Measurements from ENCODE around the gene CDH19. TPM values are rescaled to one million over a fixed set of nuclear protein-coding genes. Genes with fewer than 3 reads are reported as not detected.
"Not testable (repeated sequence)": the region's sequence is repeated elsewhere in the genome, so short reads cannot be mapped to it uniquely, and the experiment has no call there.

CDH19 gene
- total RNA-seq, 1 donor from 2014 or later = 6.7 TPM

DNA sequence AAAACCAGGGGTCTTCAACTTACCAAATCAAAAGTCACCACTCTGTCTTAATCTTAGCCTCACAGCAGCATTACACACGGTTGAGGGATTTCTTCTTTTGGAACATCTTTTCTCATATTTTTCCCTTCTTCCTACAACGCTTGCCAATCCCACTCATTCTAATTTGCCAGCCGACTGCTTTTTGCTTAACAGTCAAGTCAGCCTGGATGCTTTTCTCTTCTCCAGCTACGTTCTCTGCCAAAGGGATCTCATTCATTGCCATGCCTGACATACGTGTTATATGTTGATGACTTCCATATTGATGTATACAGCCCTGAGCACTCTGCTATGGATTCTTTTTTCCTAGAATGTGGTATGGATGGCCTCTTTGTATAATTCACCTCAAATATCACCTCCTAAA lies 37.3 kb downstream of the CDH19 start:
- DNase-seq (ENCODE audit: low spot score) = no peak

DNA sequence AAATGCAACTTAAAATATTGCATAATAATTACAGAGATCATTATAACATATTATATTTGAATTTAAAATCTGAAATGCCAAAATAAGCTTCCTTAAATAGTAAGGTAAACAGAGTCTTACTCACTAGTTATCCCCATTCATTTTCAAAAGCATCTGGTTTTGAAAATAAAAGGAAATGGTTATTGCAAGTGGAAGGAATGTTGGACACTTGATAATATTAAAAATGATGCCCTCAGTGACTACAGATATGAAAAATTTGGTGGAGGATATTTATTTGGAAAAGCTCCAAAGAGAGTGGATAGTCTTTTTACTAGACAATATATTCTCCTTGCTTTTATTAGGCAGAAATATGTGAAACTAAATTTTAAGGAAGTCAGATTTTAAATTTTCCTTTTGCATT lies 39.7 kb downstream of the CDH19 start:
- no peak for DNase-seq (ENCODE audit: low spot score)

DNA sequence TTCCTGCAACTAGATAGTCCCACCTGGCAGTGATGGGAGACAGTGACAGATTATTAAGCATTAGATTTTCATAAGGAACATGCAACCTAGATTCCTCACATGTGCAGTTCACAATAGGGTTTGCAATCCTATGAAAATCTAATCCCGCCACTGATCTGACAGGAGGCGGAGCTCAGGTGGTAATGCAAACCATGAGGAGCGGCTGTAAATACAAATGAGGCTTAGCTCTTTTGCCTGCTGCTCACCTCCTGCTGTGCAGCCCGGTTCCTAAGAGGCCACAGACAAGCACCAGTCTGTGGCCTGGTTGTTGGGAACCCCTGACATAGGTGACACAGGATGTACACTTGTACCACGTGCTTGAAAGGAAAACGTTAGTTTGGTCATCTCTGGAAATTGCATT lies 41.6 kb downstream of the CDH19 start:
- DNase-seq (ENCODE audit: low spot score) = no peak

DNA sequence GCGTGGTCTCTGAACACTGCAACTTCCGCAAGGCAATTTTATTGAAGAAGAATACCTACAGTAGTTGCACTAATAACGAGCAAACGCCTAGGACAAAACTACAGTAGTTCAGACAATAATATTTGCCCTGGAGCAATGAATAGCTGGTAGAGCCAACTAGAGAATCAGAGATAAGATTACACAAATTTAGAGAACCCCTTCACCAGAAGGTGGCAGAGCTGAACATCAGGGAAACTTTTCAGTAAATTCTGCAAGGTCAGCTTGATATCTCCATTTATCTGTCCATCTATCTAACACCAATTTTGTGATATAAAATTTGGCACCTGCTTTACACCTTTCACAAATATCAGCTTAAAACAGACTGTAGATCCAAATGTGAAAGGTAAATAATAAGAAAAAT lies 43.8 kb downstream of the CDH19 start:
- no peak for DNase-seq (ENCODE audit: low spot score)

DNA sequence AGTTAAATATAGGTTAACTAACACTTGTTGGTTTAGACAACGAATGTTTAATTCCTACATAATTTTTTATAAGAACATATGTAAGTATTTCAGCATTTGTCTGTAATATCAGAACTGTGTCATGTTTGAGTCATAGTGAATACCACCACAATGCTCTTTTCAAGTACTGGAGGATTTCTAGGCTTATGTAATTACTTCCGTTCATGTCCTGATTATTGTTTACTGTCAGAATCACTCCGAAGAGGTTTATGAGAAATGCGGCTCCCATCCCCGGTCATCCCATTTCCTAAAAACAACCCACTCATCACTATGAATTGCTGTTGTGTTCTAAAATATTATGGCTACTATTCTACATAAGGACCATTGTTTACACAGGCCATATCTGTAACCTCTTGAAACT lies 45.1 kb downstream of the CDH19 start:
- no peak for DNase-seq (ENCODE audit: low spot score)

DNA sequence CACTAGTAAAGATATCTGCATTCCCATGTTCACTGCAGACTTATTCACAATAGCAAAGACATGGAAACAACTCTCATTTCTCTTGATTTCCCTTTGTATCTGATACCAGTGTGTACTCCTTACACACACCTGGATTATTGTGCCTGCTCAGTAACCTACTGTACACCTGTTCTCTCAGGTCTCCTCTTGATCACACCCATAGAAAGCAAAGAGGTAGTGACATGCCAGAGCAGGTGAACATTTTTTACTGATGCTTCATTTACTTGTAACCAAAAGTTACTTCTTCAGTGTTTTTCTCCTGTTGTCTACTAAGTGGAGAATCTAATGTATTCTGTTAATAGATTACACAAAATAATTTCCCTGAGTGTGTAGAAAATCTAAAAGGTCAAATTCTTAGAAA lies 46.8 kb downstream of the CDH19 start:
- no peak for DNase-seq (ENCODE audit: low spot score)

DNA sequence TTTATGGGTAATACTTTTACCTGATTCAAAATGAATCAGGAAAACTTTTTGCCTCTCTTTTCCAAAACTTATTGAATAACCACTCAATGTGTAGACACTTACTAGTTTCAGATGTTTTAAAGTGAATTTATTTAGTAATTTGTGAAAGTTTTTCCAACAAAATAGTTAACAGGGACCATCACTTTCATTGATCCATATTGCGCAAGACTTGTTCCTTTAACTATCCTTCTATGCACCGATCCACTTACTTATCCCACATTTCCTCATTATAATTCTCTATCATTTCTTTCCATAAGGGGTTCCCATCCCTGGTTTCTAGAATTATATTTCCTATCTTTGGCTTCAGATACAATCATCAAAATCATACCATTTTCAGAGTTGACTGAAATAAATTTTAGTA lies 48.3 kb downstream of the CDH19 start:
- DNase-seq (ENCODE audit: low spot score) = no peak

DNA sequence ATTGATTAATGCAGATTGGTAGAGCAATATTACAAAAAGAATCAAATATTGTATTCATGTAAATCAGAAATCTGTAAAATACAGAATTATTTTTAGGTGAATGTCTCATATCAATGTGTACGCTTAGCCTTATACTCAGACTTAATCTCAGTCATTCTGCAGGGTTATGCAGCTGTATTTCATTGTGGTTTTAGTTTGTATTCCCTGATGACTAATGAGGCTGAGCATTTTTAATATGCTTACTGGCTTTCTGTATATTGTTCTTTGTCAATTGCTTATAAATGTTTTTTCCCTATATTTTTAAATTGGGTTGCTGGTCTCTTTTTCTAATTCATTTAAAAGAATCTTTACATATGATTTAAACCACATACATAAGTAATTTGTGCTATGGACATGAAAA lies 50.1 kb downstream of the CDH19 start:
- DNase-seq (ENCODE audit: low spot score) = peak; percentile 20

DNA sequence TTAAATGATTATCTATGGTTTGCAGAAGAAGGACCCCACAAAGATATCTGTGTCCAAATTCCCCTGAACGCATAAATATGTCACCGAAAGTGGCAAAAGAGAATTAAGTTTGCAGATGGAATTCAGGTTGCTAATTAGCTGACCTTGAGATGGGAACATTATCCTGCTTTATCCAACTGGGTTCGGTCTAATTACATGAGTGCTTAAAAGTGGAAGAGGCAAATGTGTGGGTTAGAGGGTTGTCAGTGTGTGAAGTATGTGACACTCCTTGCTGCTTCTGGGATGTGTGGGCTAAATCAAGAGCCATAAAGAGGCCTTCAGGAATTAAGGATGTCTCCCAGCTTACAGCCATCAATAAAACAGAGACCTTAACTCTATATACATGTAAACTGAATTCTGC lies 53.5 kb downstream of the CDH19 start:
- DNase-seq (ENCODE audit: low spot score) = no peak

DNA sequence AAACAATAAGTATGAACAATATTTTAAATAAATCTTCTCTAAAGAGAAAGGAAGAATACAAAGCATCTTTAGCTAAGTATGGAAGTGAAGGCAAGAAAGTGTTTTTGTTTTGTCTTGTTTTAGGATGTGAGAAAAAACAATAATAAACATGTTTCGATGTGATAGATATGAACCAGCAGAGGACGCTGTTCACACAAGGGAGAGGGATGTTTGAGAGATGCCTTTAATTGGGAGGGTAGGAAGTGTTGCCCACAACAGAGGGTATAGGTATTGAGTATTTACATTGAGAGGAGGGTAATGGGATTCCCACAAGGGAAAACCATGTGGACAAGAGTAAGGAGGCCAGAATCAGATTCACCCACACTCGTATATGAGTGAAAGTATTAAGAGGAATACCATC lies 55.1 kb downstream of the CDH19 start:
- DNase-seq (ENCODE audit: low spot score) = no peak

DNA sequence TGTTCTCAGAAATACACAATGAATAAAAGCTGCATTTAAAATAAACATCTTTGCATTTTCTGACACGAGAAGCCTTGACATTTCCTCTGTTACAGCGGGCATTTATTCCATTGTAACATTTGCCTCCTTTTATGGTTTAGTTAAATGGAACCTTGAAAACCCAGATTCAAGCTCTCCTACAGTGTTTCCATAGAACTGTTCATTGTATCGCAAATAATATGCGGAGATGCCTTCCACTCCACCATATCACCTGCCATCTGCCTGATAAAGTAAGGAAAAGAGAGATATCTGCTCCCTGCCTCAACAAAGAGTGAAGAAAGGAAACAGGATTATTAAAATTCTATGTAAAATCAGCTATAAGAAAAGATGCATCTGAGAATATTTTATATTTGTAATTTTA lies 69.8 kb downstream of the CDH19 start:
- no peak for DNase-seq (ENCODE audit: low spot score)

DNA sequence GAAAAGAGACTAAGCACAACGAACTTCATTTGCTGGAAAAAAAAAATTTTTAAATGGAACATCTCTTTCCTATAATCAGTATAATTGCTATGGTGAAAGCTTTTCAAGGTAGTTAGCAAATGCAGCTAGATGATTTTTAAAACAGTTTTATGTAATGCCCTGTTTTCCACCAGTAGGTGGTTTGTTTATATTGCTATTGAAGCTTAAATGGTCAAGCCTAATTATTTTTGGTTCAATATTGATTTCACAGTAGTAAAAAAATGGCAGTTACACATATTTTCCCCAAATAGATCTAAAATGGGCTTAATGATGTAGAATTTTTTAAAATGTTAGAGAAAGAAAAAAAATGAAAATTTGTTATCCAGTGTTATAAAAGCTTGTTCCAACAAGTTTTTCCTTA lies 70.2 kb downstream of the CDH19 start:
- no peak for DNase-seq (ENCODE audit: low spot score)

DNA sequence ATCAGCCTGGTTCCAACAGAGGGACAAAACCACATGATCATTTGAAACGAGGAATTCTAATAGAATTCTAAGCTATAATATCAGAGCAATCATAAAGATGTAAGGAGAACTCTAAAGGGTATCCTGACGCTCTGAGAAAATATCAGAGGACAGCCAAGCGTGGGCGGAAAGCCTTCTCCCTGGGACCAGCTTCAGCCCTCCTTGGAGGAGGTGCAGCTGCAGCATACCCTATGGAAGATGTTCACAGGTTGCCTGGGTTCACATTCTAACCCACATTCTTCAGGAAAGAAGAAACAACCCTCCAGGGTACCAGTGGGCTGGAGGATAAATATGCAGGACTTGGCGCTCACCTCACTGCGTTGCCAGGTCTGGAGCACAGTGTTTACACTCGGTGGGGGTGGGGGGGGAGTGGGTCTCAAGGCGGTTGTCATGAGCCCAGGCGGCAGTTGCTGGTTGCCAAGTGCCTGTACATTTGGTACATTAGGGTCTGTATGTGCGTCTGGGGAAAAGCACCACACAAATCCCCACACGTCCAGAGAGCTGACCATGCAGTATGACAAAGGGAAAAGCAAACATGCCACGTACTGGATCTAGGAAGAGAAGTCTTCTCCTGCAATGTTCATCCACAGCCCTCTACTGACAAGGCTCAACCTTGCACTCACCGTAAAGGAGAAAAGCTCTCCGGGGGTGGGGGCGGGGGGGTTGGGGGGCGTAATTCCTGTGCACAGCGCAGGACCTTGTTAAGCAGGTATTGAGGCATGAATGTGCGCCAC lies 80.5 kb downstream of the CDH19 start:
- no peak for DNase-seq (ENCODE audit: low spot score)

DNA sequence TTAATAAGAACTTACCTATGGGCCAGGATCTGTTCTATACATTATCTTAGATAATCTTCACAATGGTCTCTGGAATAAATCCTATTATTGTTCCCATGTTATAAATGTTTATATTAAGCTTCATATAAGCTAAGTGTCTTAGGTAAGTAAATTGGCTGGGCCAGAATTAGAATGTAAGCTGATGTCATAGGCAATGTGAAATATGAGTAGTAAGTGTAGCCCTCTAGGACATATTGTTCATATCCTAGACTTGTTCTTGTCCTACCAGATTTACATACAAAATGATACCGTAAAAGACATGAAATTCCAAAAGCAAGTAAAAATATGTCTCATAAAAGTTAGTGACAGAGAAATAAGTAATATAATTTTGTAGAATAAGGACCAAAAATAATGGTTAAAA lies 89.9 kb downstream of the CDH19 start:
- DNase-seq (ENCODE audit: low spot score) = no peak

DNA sequence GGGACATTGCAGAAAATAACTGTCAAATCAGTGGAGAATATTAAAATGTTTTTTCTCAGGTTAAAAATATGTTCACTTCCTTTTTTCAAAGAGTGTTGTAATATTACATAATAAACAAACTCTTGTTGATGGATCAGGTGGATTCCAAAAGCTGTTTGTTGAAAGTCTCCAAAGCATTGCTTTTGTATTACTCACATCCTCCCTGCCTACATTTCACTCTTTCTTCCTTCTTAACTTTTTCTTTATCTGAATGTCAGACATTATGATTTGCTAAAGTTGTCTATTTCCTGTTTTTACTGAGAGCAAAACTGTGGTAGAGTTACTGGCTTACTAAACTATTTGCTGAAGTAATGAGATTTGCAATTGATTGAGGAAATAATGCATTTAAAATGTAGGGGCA lies 92.1 kb downstream of the CDH19 start:
- DNase-seq (ENCODE audit: low spot score) = peak; percentile 3

DNA sequence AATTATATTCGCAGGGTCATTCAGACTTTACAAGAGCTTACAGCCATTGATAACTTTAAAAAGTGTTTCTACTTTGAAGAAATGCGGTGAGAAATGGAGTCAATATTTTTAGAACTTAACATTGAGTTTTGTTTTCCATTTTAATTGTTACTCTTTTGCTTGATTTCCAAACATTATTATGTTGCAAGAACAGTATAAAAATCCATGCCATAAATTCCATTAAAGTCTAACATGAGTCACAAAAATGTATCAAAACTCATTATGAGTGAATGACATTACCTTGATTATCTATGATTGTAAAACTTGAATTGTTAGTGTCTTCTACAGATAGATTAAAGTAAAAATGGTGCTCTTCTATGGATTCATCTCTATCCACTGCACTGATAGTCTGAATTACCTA lies 92.6 kb downstream of the CDH19 start:
- no peak for DNase-seq (ENCODE audit: low spot score)

DNA sequence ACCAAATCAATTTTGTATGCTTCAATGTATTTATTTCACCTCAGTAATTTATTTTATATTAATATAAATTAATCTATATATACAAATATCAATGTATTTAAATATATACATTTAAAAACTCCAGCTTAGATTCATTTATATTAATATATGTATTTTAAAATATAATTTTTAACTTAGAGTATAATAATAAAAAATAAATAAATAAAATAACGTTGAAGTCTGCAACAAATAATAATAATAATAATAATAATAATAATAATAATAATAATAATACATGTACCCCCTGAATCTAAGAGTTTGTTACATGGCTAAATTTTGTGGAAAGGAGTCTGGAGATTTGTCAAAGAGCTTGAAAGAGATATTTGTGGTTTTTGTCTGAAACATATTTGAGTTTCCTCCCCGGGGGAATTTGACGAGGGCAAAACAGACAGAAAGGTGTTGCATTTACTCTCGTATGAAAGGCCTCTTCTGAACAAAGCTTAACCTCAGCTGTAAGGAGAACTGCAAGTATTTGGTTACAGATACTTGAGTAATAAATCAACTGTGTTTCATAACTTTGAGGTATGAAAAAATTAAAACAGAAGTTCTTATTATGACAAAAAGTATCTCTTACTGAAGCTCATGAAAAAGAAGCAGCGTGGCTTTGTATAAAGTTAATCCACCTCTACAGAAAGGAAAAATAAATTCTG lies 93.4 kb downstream of the CDH19 start:
- no peak for DNase-seq (ENCODE audit: low spot score)

DNA sequence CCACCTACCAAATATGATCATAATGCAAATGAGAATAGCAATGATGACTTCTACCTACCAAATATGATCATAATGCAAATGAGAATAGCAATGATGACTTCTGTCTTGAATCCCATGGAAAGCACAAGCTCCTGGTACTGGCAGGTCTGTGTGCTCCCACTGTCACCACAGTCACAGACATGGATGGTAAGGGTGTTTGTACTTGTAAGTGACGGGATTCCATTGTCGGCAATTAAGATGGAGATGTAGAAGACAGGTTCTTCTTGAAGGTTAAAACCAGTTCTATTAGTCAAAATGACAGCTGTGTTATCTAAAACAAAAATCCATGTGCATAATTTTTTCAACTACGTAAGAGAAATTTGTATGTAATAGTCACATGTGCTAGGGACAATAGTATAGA lies 95.0 kb downstream of the CDH19 start:
- no peak for DNase-seq (ENCODE audit: low spot score)

DNA sequence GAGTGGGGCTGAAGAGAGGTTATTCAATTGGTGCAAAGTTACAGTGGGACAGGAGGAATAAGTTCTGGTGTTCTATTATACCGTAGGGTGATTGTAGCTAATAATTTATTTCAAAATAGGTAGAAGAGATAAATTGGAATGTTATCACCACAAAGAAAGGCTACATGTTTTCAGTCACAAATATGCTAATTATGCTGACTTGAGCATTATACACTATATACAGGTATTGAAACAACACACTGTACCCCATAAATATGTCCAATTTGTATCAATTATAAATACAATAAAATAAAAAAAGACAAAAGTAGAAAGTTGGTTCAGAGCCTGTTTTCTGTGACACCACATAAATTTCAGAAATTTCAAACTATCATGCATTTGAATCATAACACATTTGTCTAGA lies 97.7 kb downstream of the CDH19 start:
- no peak for DNase-seq (ENCODE audit: low spot score)

DNA sequence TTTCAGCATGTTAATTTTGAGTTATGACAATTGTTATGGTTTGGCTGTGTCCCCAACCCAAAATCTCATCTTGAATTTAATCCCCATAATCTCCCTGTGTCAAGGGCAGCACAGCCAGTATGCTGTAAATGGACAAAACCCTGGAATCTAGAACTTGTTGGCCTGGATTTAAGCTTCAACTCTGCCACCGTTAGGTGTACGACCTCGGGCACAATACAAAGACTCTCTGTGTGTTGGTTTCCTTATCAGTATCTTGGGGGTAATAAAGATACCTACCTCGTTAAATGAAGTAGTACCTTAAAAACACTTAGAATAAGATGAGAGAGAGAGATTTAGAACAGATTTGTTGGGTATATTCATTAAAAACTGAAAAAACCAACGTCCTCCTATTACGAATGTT lies 106.5 kb downstream of the CDH19 start:
- no peak for DNase-seq (ENCODE audit: low spot score)

DNA sequence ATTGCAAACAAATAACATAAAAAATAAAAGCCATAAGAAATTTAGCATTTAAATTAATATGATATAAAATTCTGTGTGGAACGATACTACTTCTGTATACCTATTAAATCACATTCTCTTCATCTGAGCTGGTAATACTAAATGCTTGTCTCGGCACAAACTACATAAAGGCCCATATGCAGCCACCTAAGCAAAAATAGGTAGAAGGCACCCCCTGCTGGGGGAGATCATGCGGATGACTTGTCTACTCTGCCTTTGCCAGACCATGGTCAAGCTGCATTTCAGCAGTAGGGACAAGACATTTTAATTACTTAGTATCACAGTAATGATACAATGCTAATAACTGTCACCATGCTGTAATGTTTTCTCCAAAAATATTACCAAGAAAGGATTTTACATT lies 108.0 kb downstream of the CDH19 start:
- DNase-seq (ENCODE audit: low spot score) = peak; percentile 86

DNA sequence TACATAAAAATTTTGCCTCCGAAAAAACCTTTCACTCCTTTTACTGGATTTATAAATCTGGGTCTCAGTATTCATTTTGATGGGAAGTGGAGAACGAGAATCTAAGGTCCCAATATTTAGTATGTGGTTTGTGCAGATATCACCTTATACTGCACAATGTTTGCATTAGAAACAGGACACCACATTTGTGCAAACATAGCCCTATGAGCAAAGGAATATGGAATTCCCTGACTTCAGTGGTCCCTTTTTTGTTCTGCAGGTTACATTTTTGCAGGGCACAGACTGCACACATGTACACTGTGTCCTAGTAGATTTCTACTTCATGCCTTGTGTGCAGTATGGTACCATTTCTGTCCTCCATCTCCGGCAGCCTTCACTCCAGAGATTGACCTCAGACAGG lies 130.0 kb downstream of the CDH19 start:
- no peak for DNase-seq (ENCODE audit: low spot score)

DNA sequence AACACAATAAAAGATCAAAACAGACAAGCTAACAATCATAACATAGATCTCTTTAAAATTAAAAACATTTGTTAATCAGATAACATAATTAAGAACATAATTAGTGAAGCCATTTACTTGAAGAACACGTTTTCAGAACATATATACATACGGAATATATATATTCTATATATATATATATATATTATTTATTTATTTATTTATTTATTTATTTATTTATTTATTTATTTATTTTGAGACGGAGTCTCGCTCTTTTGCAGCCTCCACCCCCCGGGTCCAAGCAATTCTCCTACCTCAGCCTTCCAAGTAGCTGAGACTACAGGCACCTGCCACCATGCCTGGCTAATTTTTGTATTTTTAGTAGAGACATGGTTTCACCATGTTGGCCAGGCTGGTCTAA lies 137.7 kb downstream of the CDH19 start:
- not testable (repeated sequence) for DNase-seq (ENCODE audit: low spot score)

DNA sequence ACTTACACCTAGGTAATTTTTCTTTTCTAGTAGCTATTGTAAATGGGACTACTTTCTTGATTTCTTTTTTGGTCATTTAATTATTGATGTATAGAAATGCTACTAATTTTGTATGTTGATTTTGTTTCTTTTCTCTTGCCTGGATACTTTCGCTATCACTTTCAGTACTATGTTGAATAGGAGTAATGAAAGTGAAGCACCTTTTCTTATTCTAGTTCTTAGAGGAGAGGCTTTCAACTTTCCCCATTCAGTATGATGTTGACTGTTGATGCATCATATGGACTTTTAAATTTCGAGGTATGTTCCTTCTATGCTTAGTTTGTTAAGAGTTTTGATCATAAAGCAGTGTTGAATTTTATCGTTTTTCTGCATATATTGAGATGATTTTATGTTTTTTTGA lies 142.5 kb downstream of the CDH19 start:
- DNase-seq (ENCODE audit: low spot score) = no peak

Measured in umbilical cord (tissue), 2 donors.